DMS53 treated with DMSO at 0.1 percent for 48 hours (cell line): ENCODE results near the gene VPS37C.

Experiments
- DNase-seq: peaks from one replicate; lab custom pipeline; 2025; ENCODE audit not compliant: unreplicated experiment; lab: John Stamatoyannopoulos, UW

VPS37C gene

GRCh38 chr11:61155741-61156140 lies 5.5 kb downstream of the VPS37C start:
- no peak for DNase-seq

GRCh38 chr11:61155312-61155711 lies 5.9 kb downstream of the VPS37C start:
- DNase-seq = no peak

DNA sequence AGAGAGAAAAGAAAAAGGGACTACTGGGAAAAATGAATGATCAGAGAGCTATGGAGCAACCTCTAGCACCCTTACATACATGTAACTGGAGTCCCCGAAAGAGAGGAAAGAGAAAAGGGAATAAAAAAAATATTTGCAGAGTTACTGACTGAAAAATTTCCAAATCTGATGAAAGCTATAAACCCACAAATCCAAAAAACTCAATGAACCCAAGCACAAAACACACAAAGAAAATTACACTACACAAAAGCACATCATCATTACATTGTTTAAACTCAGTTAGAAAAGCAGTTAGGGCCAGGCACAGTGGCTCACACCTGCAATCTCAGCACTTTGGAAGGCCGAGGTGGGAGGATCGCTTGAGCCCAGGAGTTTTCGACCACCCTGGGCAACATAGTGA lies 6.7 kb downstream of the VPS37C start:
- DNase-seq = no peak

GRCh38 chr11:61153593-61154095 lies 7.6 kb downstream of the VPS37C start:
- DNase-seq = no peak

- no peak for DNase-seq
Observed at GRCh38 chr11:61152816-61153592, 8.2 kb downstream of the VPS37C start.

- DNase-seq = no peak
Observed at GRCh38 chr11:61151545-61152252, 9.5 kb downstream of the VPS37C start.

- DNase-seq = no peak
Observed at GRCh38 chr11:61150706-61151544, 10.3 kb downstream of the VPS37C start.

- no peak for DNase-seq
Observed at GRCh38 chr11:61149624-61150615, 11.3 kb downstream of the VPS37C start.

DNA sequence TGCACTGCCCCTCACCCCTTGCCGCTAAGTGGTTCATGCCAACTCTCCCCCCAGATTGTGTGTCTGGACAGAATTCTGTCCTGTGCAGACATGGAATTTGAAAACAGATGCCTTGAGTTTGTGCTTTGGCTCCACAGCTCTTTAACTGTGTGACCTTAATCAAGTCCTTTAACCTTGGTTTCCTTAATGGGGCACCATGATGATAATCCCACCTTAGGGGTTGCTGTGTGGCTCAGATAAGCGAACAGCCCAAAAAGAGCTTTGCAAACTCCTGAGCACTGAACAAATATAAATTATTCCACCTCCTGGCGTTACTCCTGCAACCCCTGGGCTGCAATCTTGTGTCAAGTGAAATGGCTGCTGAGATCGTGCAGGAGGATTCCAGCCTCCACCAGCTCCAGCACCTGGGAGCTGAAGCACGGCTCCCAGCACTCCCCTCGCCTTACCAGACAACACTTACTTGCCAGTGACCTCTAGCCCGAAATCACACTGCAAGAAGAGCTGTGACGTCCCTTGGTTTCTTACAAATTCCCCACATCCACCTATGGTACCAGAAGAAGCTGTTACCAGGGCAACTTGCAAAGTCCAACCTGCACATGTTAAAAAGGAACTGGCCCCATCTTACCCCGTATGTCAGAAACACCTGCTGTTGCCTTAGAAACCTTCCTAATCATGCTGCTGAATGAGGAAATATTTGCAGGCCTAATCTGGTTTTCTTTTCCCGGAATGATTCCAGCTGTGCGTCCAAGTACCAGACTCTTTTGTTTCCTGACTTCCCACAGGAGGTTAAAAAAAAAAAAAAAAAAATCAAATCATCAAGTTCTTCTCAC lies 13.2 kb downstream of the VPS37C start:
- no peak for DNase-seq

GRCh38 chr11:61147271-61147670 lies 14.0 kb downstream of the VPS37C start:
- DNase-seq = no peak

GRCh38 chr11:61146416-61146815 lies 14.8 kb downstream of the VPS37C start:
- DNase-seq = no peak

DNA sequence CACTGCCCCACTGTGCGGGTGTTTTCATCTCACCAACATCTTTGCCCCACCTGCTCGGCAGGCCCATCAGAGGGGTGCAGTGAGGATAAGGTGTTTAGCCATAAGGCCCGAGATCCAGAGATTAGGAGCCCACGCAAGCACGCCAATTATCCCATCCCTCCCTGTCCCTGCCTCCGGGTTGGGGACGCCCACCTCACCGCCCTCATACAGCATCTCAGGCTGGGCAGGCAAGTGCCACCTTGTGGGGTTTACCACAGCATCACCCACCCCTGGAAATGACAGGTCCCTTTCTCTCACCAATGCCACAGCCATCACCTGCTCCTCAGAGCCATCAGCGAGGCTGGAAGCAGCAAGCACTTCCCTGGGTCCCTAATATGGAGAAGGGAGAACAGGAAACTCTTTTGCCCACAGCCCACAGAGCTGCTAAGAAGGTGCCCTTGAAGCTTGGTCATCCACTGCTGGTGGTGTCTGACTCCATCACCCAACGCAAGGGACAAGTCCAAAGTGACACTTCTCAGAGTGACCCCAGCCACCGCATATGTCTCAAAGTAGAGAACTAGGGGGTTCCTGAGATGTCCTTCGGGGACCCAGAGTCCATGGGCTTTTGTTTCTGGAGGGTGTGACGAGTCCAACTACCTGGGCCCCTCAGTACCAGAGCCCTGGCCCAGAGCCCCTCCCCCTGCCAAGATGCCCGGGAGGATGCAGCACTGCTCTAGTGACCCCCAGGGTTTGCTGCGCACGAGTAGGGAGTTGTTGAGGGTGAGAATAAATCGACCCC lies 15.8 kb downstream of the VPS37C start:
- DNase-seq = no peak

GRCh38 chr11:61144511-61145179 lies 16.6 kb downstream of the VPS37C start:
- no peak for DNase-seq

GRCh38 chr11:61142424-61142823 lies 18.8 kb downstream of the VPS37C start:
- DNase-seq = no peak

DNA sequence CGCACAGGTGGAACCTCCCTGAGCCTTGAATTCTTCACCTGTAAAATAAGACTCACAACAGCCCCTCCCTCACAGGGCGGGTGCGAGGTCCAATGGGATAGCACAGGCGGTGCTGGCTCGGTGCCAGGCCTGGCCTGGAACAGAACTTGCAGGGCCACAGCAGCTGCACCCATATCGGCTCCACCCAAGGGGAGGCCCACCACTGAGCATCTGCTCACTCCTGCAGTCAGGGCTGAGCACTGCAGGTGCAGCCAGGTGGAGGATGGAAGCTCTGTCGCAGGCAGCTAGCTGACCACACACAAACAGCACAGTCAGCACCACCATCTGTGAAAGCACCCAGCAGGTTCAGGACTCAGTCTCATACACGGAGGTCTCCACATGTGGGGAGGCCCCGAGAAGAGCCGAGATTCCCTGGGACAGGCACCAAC lies 19.6 kb downstream of the VPS37C start:
- DNase-seq = peak; percentile 86

- DNase-seq = no peak
Observed at GRCh38 chr11:61140416-61140815, 20.8 kb downstream of the VPS37C start.

GRCh38 chr11:61139387-61139786 lies 21.8 kb downstream of the VPS37C start:
- DNase-seq = no peak

- DNase-seq = no peak
Observed at GRCh38 chr11:61138935-61139334, 22.3 kb downstream of the VPS37C start.
